IPS-15b (cell line): ENCODE measurements around the gene SMAP1.

Experiments
- H3K27me3 ChIP-seq: one replicate; pipeline ENCODE4 v1.6.1; 2013; ENCODE audit warnings: low read length; ENCODE audit not compliant: control insufficient read depth, insufficient read depth
- H3K36me3 ChIP-seq: one replicate; pipeline ENCODE4 v1.6.1; 2013; ENCODE audit warnings: low read length; ENCODE audit not compliant: control insufficient read depth, insufficient read depth
- H3K4me1 ChIP-seq: one replicate; pipeline ENCODE4 v1.6.1; 2013; ENCODE audit warnings: mild to moderate bottlenecking, low read length; ENCODE audit not compliant: control insufficient read depth, insufficient read depth
- H3K4me3 ChIP-seq: one replicate; pipeline ENCODE4 v1.5.1; 2013; ENCODE audit warnings: low read depth, low read length
- H3K9ac ChIP-seq: one replicate; pipeline ENCODE4 v1.6.1; 2013; ENCODE audit warnings: low read depth, mild to moderate bottlenecking, low read length
- H3K9me3 ChIP-seq: one replicate; pipeline ENCODE4 v1.6.1; 2013; ENCODE audit warnings: mild to moderate bottlenecking, low read length; ENCODE audit not compliant: control insufficient read depth, insufficient read depth

SMAP1 gene

DNA sequence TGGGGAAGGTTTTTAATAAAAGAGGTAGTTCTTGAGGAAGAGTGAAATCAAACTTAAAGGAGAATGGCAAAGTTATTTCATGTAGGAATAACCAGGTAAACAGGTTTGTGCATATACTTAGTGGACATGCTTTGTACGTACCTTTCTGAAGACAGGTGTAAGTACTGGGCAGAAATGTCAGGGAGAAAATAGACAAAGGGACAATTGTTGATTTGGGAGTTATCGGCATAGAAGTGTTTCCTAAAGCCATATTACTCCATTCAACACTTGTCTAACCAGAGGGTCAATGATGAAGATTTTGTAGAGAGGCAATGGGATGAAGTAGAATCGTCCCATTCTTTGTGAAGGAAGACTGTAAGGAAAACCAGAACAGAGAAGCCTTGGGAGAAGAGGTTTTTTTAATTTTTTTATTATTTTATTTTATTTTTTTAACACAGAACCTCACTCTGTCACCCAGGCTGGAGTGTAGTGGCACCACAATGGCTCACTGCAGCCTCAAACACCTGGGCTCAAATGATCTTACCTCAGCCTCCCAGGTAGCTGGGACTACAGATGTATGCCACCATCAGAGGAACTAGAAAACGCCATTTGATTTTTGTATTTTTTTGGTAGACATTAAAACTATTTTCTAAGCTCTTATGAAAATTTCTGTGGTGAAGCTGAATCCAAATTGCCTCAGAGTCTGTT lies 18.0 kb downstream of the SMAP1 start:
- no peaks in the 10 kb centered on the region for H3K36me3 ChIP-seq
- no peaks in the 10 kb centered on the region for H3K9me3 ChIP-seq
- peaks cover 5% of the 10 kb centered on the region for H3K4me1 ChIP-seq
- no peaks in the 10 kb centered on the region for H3K27me3 ChIP-seq
- no peak overlapping the region for H3K9ac ChIP-seq
- no peak overlapping the region for H3K4me3 ChIP-seq

DNA sequence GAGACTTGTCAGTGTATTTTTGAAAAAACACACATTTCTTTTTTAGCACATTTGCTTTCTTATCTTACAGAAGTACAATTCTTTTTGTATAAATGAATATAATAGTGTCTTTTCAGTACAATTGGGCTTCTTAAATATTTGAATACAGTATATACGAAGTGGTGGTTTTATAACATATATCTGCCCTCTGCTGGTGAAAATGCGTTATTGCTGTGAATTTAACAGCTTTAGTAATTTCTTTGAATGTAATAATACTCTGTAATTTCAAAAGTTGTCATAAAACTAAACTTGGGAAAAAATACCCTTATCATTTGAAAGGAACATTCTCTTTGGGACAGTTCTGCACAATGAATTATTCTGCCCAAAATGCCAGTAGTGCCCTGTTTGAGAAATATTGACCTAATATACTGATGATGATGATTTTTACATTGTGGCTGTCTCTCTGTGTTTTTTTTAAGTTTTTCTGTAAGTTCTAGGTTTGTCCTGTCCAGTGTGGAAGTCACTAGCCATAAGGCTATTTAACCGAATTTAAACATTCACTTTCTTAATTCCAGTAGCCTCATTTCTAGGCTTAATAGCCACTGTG lies 19.0 kb downstream of the SMAP1 start:
- H3K27me3 ChIP-seq, result no peaks in the 10 kb centered on the region
- no peaks in the 10 kb centered on the region for H3K36me3 ChIP-seq
- H3K4me3 ChIP-seq, result no peak overlapping the region
- no peak overlapping the region for H3K9ac ChIP-seq
- H3K4me1 ChIP-seq, result peaks cover 5% of the 10 kb centered on the region
- no peaks in the 10 kb centered on the region for H3K9me3 ChIP-seq

GRCh38 chr6:70693887-70694286 lies 26.2 kb downstream of the SMAP1 start:
- no peaks in the 10 kb centered on the region for H3K4me1 ChIP-seq
- no peak overlapping the region for H3K9ac ChIP-seq
- no peaks in the 10 kb centered on the region for H3K36me3 ChIP-seq
- no peaks in the 10 kb centered on the region for H3K27me3 ChIP-seq
- H3K9me3 ChIP-seq, result no peaks in the 10 kb centered on the region
- no peak overlapping the region for H3K4me3 ChIP-seq

GRCh38 chr6:70694371-70694770 lies 26.7 kb downstream of the SMAP1 start:
- H3K4me3 ChIP-seq, result no peak overlapping the region
- H3K36me3 ChIP-seq, result no peaks in the 10 kb centered on the region
- H3K9me3 ChIP-seq, result no peaks in the 10 kb centered on the region
- H3K9ac ChIP-seq, result no peak overlapping the region
- H3K4me1 ChIP-seq, result no peaks in the 10 kb centered on the region
- no peaks in the 10 kb centered on the region for H3K27me3 ChIP-seq

GRCh38 chr6:70700922-70701876 lies 33.5 kb downstream of the SMAP1 start:
- Histone ChIP-seq H3K27me3 (no peaks in the 10 kb centered on the region), H3K36me3 (no peaks in the 10 kb centered on the region), H3K4me3 (no peak overlapping the region), H3K9me3 (no peaks in the 10 kb centered on the region), H3K9ac (no peak overlapping the region), H3K4me1 (no peaks in the 10 kb centered on the region)

DNA sequence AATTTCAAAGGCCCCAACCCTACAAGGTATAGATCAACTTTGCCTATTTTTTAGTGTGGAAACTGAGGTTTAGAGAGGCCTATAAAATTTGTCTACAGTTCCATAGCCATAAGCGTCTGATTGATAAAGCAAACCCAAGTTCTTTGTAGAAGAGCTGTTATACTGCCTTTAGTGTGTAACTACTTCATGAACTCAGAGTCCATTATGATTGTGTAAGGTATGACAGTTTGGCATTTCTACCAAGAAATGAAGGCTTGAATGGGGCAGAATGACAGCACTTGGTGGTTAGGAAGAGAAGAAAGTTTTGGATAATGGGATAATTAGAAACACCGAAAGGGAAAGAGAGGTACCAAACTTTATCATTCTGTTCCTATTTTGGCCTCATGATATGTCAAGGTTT lies 38.1 kb downstream of the SMAP1 start:
- Histone ChIP-seq H3K36me3 (no peaks in the 10 kb centered on the region), H3K4me1 (peaks cover 5% of the 10 kb centered on the region), H3K27me3 (no peaks in the 10 kb centered on the region), H3K9ac (no peak overlapping the region), H3K4me3 (no peak overlapping the region), H3K9me3 (no peaks in the 10 kb centered on the region)

- H3K27me3 ChIP-seq, result no peaks in the 10 kb centered on the region
- H3K9me3 ChIP-seq, result no peaks in the 10 kb centered on the region
- H3K36me3 ChIP-seq, result no peaks in the 10 kb centered on the region
- H3K4me3 ChIP-seq, result no peak overlapping the region
- no peak overlapping the region for H3K9ac ChIP-seq
- H3K4me1 ChIP-seq, result peaks cover 5% of the 10 kb centered on the region
Measured at GRCh38 chr6:70706491-70707123, 38.9 kb downstream of the SMAP1 start.

- Histone ChIP-seq H3K9ac (no peak overlapping the region), H3K4me1 (peaks cover 5% of the 10 kb centered on the region), H3K36me3 (no peaks in the 10 kb centered on the region), H3K9me3 (no peaks in the 10 kb centered on the region), H3K27me3 (no peaks in the 10 kb centered on the region), H3K4me3 (no peak overlapping the region)
Measured at GRCh38 chr6:70707893-70708292, 40.2 kb downstream of the SMAP1 start.

DNA sequence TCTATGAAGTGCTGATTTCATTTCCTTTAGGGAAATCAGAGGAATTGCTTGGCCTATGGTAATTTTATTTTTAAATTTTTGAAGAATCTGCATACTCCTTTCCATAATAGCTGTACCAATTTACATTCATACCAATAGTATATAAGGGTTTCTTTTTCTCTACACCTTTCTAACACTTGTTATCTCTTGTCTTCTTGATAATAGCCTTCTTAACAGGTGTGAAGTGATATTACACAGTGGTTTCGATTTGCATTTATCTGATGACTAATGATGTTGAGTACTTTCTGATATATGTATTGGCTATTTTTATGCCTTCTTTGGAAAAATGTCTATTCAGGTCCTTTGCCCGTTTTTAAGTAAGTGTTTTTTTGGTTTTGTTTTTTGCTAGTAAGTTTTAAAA lies 40.8 kb downstream of the SMAP1 start:
- H3K9me3 ChIP-seq, result no peaks in the 10 kb centered on the region
- no peak overlapping the region for H3K4me3 ChIP-seq
- no peak overlapping the region for H3K9ac ChIP-seq

DNA sequence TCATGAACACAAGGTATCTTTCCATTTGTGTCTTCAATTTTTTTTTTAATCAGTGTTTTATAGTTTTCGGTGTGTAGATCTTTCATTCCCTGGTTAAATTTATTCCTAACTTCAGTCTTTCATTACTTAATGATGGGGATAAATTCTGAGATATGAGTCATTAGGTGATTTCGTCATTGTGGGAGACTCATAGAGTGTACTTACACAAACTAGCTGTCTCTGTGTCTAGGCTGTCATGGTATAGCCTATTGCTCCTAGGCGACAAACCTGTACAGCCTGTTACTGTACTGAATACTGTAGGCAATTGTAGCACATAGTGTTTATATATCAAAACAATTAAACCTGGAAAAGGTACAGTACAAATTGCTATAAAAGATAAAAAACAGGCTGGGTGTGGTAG lies 42.1 kb downstream of the SMAP1 start:
- Histone ChIP-seq H3K36me3 (no peaks in the 10 kb centered on the region), H3K4me3 (no peak overlapping the region), H3K4me1 (peaks cover 5% of the 10 kb centered on the region), H3K9me3 (no peaks in the 10 kb centered on the region), H3K27me3 (no peaks in the 10 kb centered on the region), H3K9ac (no peak overlapping the region)

More for the DNA sequence above, 40.8 kb downstream of the SMAP1 start:
- peaks cover 5% of the 10 kb centered on the region for H3K4me1 ChIP-seq
- H3K27me3 ChIP-seq, result no peaks in the 10 kb centered on the region
- H3K36me3 ChIP-seq, result no peaks in the 10 kb centered on the region

DNA sequence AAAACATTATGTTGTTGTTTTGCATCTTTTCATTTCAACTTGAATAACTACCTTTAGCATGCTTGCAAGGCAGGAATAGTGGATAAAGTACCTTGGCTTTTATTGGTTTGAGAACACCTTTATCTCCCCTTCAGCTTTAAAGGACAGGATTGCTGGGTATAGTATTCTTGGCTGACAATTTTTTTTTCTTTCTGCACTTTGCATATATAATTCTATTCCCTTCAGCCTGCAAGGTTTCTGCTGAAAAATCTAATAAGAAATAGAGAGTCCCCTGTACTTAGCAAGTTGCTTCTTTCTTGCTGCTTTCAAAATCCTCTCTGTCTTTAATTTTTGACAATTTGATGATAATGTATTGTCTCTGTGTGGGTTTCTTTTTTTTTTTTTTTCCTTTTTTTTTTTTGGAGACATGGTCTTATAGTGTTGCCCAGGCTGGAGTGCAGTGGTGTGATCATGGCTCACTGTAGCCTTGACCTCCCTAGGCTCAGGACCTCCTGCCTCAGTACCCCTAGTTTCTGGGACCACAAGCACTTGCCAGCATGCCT lies 47.1 kb downstream of the SMAP1 start:
- Histone ChIP-seq H3K9me3 (no peaks in the 10 kb centered on the region), H3K36me3 (no peaks in the 10 kb centered on the region), H3K4me3 (no peak overlapping the region), H3K27me3 (no peaks in the 10 kb centered on the region), H3K4me1 (no peaks in the 10 kb centered on the region), H3K9ac (no peak overlapping the region)
